HCT116 (cell line): Measurements from ENCODE around the gene GAK. TPM values are rescaled to one million over a fixed set of nuclear protein-coding genes. Genes with fewer than 3 reads are reported as not detected.

Experiments used
- ATAC-seq: fragments of 200-7000 bp; cut with Tn5 transposase; 2 replicates; pipeline ENCODE4 v1.9.1; 2020; ENCODE audit warnings: mild to moderate bottlenecking, moderate library complexity
- BruUV-seq: library from RNA; stranded (reverse); fragments of 400-500 nt; replicated peaks from 2 replicates; lab custom pipeline; 2021; lab: Mats Ljungman, UMichigan
- CTCF ChIA-PET: fragments of 300-600 bp; sonication (Branson Sonifier 250); formaldehyde crosslinking; loops from one replicate; lab custom pipeline; 2021; ENCODE audit warnings: antibody characterized with exemption; lab: Charles Lee
- POLR2A ChIA-PET: fragments of 300-600, 350-600 bp; sonication (Branson Sonifier 250); formaldehyde crosslinking; loops from one replicate; lab custom pipeline; 2021; ENCODE audit warnings: antibody characterized with exemption; lab: Charles Lee
- RAD21 ChIA-PET, 2 experiments: fragments of 300-600 bp; sonication (Branson Sonifier 250); formaldehyde crosslinking; loops; one replicate each; lab custom pipeline; 2023; ENCODE audit warnings: low total read pairs in 2 of 2; ENCODE audit not compliant: uncharacterized antibody in 2 of 2, unreplicated experiment in 2 of 2, low non-redundant PET in 1 of 2; lab: Charles Lee
- DNase-seq: peaks from one replicate; pipeline ENCODE4 v3.0.0-alpha.2; 2010; ENCODE audit warnings: low read depth, low spot score
- H2AFZ ChIP-seq: fragments of 200-600 bp; shearing (Covaris generic), sonication (generic); 2 replicates; pipeline ENCODE4 v1.6.1; 2017; ENCODE audit warnings: low read depth, mixed run types, mixed read lengths, antibody characterized with exemption, low read length; ENCODE audit not compliant: poor library complexity, severe bottlenecking
- H3K27ac ChIP-seq: 2 replicates; pipeline ENCODE4 v1.5.1; 2012; ENCODE audit warnings: low read depth, low read length
- H3K27me3 ChIP-seq: fragments of 200-600 bp; sonication (generic); 2 replicates; pipeline ENCODE4 v1.6.1; 2016; ENCODE audit warnings: mixed run types, low read length, mixed read lengths; ENCODE audit not compliant: insufficient read depth
- H3K36me3 ChIP-seq, 2 experiments: fragments of 200-500 bp in 1 of 2; fragments of 200-600 bp in 1 of 2; sonication (Bioruptor generic) in 1 of 2; sonication (generic) in 1 of 2; 2 replicates each; pipeline versions ENCODE4 v1.5.1 to v1.6.1; 2014 to 2016; ENCODE audit warnings: low read length in 2 of 2, inconsistent platforms in 1 of 2, mixed read lengths in 1 of 2, mixed run types in 1 of 2; ENCODE audit not compliant: insufficient read depth in 2 of 2, control insufficient read depth in 1 of 2
- H3K4me1 ChIP-seq, 2 experiments: fragments of 200-600 bp in 1 of 2; sonication (generic) in 1 of 2; 2 replicates each; pipeline versions ENCODE4 v1.5.1 to v1.6.1; 2012 to 2017; ENCODE audit warnings: low read length in 2 of 2, inconsistent platforms in 1 of 2, mild to moderate bottlenecking in 1 of 2, mixed read lengths in 1 of 2, mixed run types in 1 of 2, moderate library complexity in 1 of 2; ENCODE audit not compliant: insufficient read depth in 2 of 2, control insufficient read depth in 1 of 2
- H3K4me2 ChIP-seq: fragments of 200-600 bp; sonication (generic); 2 replicates; pipeline ENCODE4 v1.6.1; 2017; ENCODE audit warnings: mixed run types, low read length, mixed read lengths
- H3K4me3 ChIP-seq, 2 experiments: fragments of 200-600 bp in 1 of 2; sonication (generic) in 1 of 2; replicated peaks in 1 of 2; 2 replicates each; pipeline ENCODE4 v1.5.1; 2011 to 2016; ENCODE audit warnings: low read length in 2 of 2, control low read depth in 1 of 2, low read depth in 1 of 2, mild to moderate bottlenecking in 1 of 2, mixed read lengths in 1 of 2, mixed run types in 1 of 2
- H3K79me2 ChIP-seq: fragments of 200-600 bp; sonication (generic); 2 replicates; pipeline ENCODE4 v1.6.1; 2017; ENCODE audit warnings: mild to moderate bottlenecking, mixed run types, low read length, moderate library complexity, mixed read lengths; ENCODE audit not compliant: insufficient read depth
- H3K9ac ChIP-seq: fragments of 200-600 bp; sonication (generic); 2 replicates; pipeline ENCODE4 v1.6.1; 2016; ENCODE audit warnings: low read length, mixed read lengths
- H3K9me2 ChIP-seq: fragments of 200-600 bp; sonication (generic), shearing (Covaris generic); 2 replicates; pipeline ENCODE4 v1.6.1; 2017; ENCODE audit warnings: mixed run types, mild to moderate bottlenecking, moderate library complexity; ENCODE audit not compliant: insufficient read depth
- H3K9me3 ChIP-seq, 2 experiments: fragments of 200-500 bp in 1 of 2; fragments of 200-600 bp in 1 of 2; sonication (Bioruptor generic) in 1 of 2; sonication (generic) in 1 of 2; 2 replicates each; pipeline ENCODE4 v1.6.1; 2014 to 2017; ENCODE audit warnings: low read length in 2 of 2, mixed read lengths in 2 of 2, inconsistent platforms in 1 of 2, low read depth in 1 of 2, mild to moderate bottlenecking in 1 of 2, mixed run types in 1 of 2, moderate library complexity in 1 of 2; ENCODE audit not compliant: control insufficient read depth in 1 of 2, insufficient read depth in 1 of 2
- H4K20me1 ChIP-seq: fragments of 200-600 bp; sonication (generic), shearing (Covaris generic); 2 replicates; pipeline ENCODE4 v1.6.1; 2017; ENCODE audit warnings: mixed run types, mild to moderate bottlenecking, moderate library complexity; ENCODE audit not compliant: insufficient read depth
- ATF3 ChIP-seq: IDR thresholded peaks from 2 replicates; pipeline ENCODE4 v1.6.1; 2012
- CBX3 ChIP-seq: IDR thresholded peaks from 2 replicates; pipeline ENCODE4 v1.6.1; 2012; ENCODE audit warnings: low read depth
- EGR1 ChIP-seq: IDR thresholded peaks from 2 replicates; pipeline ENCODE4 v1.6.1; 2012; ENCODE audit warnings: low read depth
- ELF1 ChIP-seq: IDR thresholded peaks from 2 replicates; pipeline ENCODE4 v1.6.1; 2012; ENCODE audit warnings: low read depth, borderline replicate concordance
- EZH2 ChIP-seq: fragments of 200-600 bp; sonication (generic); IDR thresholded peaks from 2 replicates; pipeline ENCODE4 v1.6.1; 2017; ENCODE audit warnings: antibody characterized with exemption, mixed run types
- EZH2phosphoT487 ChIP-seq: fragments of 200-600 bp; IDR thresholded peaks from 2 replicates; pipeline ENCODE4 v1.6.1; 2018; ENCODE audit warnings: antibody characterized with exemption, borderline replicate concordance
- FOSL1 ChIP-seq: IDR thresholded peaks from 2 replicates; pipeline ENCODE4 v1.6.1; 2012; ENCODE audit warnings: low read depth
- POLR2A ChIP-seq: IDR thresholded peaks from 2 replicates; pipeline ENCODE4 v1.7.0; 2011; ENCODE audit warnings: borderline replicate concordance; ENCODE audit not compliant: insufficient read depth, insufficient read length; ENCODE audit errors: extremely low read depth
- RAD21 ChIP-seq: IDR thresholded peaks from 2 replicates; pipeline ENCODE4 v1.6.1; 2012; ENCODE audit warnings: low read depth, mild to moderate bottlenecking
- REST ChIP-seq: IDR thresholded peaks from 2 replicates; pipeline ENCODE4 v1.6.1; 2012; ENCODE audit warnings: low read depth
- SP1 ChIP-seq: IDR thresholded peaks from 2 replicates; pipeline ENCODE4 v1.6.1; 2012; ENCODE audit warnings: low read depth
- SRF ChIP-seq: IDR thresholded peaks from 2 replicates; pipeline ENCODE4 v1.6.1; 2012; ENCODE audit warnings: low read depth
- ZBTB33 ChIP-seq: IDR thresholded peaks from 2 replicates; pipeline ENCODE4 v1.6.1; 2011; ENCODE audit warnings: mild to moderate bottlenecking, low read length, moderate library complexity; ENCODE audit not compliant: insufficient replicate concordance; ENCODE audit errors: extremely low read depth
- ZFX ChIP-seq: fragments of 450-650 bp; IDR thresholded peaks from 2 replicates; pipeline ENCODE4 v1.6.1; 2017
- ZNF274 ChIP-seq: fragments of 200-500 bp; sonication (Bioruptor generic); IDR thresholded peaks from 2 replicates; pipeline ENCODE4 v1.6.1; 2014; ENCODE audit warnings: mild to moderate bottlenecking, low read depth, low read length, inconsistent platforms
- intact Hi-C: fragments of 100-400 bp; cut with micrococcal nuclease; formaldehyde crosslinking; loops from 2 replicates; pipeline ENCODE4 v1.10.0; 2022
- total RNA-seq: library from RNA; stranded (reverse); gene quantifications from one replicate; pipeline ENCODE4 v1.2.1, GENCODE V29; 2021; ENCODE audit not compliant: unreplicated experiment

The GAK gene
- total RNA-seq, 1 experiment from 2014 or later: 123 TPM

- H3K4me1 ChIP-seq: 0 out of 4 replicates have a peak, but pooled peaks cover 0 to 3% of the 10 kb centered on the region in 2 experiments
- CTCF ChIA-PET: no interaction called here
- no peak overlapping the region for H2AFZ ChIP-seq
- no TSS peak for BruUV-seq
- TF ChIP-seq POLR2A: no peak
- TF ChIP-seq ZBTB33: no peak
- TF ChIP-seq ZFX: no peak
- no peak for TF ChIP-seq EGR1
- no peak for TF ChIP-seq EZH2
- TF ChIP-seq FOSL1: no peak
- TF ChIP-seq SRF: no peak
- TF ChIP-seq ATF3: no peak
- TF ChIP-seq SP1: no peak
- no peak for TF ChIP-seq REST
- no peak for TF ChIP-seq ELF1
- no peak for TF ChIP-seq RAD21
- no peak for TF ChIP-seq EZH2phosphoT487
- no peak for TF ChIP-seq ZNF274
- no peak for TF ChIP-seq CBX3
- no peaks in the 10 kb centered on the region for H3K27me3 ChIP-seq
- no peaks in the 10 kb centered on the region for H3K9me2 ChIP-seq
- no peak overlapping the region for H3K27ac ChIP-seq
- H3K9me3 ChIP-seq: peaks cover 0 to 10% of the 10 kb centered on the region in 2 experiments; a peak in 1 of 4 replicates
- ATAC-seq (no peak), DNase-seq (no peak)
- H3K9ac ChIP-seq: no peak overlapping the region
- H3K36me3 ChIP-seq: no peaks in the 10 kb centered on the region
- H3K4me2 ChIP-seq: no peak overlapping the region
- RAD21 ChIA-PET: no interaction called here
- H3K79me2 ChIP-seq: no peaks in the 10 kb centered on the region
- H4K20me1 ChIP-seq: no peaks in the 10 kb centered on the region
- no peak overlapping the region for H3K4me3 ChIP-seq
- intact Hi-C loops: no loop called here
- POLR2A ChIA-PET: no interaction called here
These were observed 99.0 kb downstream of the GAK start for GRCh38 chr4:833156-833555.
